Activated T-helper 1 cell treated with anti-CD3 and anti-CD28 coated beads, Interleukin-2, amount 50 U/mL, for 16 hours (primary cell): ENCODE measurements around the gene PCCA.

Source experiments
- DNase-seq, 2 donors: peaks; one replicate each; pipeline ENCODE4 v3.0.0-alpha.2; 2020; ENCODE audit warnings: low read depth in 1 of 2, low spot score in 1 of 2

The PCCA gene

DNA sequence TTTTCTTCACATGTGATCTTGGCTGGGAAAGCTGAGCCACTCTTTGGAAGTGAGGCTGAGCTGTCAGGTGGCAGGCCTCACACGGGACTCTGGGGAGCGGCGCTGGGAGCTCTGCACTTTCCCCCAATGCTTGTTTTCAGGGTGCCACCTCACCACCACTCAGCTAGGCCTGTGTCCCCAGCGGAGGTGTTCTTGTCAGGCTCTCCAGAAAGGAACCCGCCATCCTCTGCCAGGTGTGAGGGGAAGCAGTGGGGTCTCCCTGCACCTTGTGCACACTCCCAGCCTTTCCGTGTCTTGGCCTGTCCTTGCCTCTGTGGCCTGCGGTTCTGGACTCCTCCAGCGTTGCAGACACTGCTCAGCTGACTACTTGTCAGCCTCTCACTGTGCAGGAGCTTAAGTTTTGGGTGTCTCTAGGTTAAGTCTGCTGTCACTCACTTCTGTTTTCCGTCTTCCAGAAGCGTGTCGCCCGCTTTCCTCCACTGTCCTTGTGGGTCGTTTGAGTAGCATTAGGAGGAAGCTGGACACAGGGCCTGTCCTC, 447.8 kb downstream of the PCCA start:
- no peak for DNase-seq

DNA sequence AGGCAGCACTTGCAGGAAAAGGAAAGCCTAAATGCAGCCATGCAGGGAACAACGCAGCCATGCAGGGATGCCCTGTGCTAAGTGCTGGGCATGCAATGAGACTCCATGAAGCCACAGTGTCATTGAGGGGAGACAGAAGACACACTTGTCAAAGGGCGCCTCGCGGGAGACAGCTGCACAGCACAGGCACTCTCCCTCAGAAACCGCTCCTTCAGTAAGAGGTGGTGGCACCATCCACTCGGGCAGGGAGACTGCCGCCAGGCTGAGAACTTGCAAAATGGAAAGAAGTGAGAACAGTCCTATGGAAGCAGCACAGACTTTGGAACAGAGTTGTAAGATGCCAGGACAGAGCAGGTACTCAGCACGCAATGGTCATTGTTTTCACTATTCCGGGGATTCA, 448.6 kb downstream of the PCCA start:
- no peak for DNase-seq

DNA sequence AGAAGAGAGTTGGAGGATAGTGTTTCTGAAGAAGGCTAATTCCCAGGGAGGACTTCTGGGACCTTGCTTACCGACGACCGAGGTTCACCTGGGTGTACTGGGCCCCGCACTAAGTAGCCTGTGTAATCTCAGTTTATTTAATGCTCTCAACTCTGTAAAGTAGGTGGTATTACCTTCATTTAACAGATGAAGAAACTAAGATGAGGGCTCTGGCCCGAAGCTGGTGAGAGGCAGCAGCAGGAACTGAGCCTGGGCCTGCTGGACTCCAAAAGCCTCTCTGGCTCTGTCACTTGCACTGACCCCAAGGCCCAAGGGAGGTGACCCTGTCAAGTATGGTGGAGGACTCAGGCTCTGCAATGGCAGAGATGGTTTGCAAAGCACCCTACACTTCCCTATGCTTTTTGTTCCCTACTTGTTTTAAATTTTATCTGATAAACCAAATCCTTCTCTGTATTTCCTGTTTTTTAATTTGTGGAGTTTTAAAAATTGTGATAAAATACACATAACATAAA, 449.1 kb downstream of the PCCA start:
- DNase-seq, result no peak

DNA sequence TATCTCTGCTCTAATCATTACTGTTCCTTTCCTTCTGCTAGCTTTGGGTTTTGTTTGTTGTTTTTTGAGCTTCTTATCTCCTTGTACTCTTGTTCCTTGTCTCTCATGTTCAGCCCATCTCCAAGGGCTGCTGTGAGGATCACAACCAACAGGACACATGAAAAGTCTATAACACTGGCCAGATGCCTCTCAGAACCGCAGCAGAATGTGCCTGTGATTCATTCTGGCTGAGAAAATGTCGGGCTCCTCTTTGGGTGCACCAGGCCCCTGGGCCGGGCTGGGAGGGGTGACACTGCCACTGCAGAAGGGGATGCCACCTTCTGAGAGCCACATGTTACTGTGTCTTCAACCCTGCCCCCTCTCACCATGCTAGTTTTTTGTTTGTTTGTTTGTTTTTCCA, 451.7 kb downstream of the PCCA start:
- DNase-seq, result no peak

DNA sequence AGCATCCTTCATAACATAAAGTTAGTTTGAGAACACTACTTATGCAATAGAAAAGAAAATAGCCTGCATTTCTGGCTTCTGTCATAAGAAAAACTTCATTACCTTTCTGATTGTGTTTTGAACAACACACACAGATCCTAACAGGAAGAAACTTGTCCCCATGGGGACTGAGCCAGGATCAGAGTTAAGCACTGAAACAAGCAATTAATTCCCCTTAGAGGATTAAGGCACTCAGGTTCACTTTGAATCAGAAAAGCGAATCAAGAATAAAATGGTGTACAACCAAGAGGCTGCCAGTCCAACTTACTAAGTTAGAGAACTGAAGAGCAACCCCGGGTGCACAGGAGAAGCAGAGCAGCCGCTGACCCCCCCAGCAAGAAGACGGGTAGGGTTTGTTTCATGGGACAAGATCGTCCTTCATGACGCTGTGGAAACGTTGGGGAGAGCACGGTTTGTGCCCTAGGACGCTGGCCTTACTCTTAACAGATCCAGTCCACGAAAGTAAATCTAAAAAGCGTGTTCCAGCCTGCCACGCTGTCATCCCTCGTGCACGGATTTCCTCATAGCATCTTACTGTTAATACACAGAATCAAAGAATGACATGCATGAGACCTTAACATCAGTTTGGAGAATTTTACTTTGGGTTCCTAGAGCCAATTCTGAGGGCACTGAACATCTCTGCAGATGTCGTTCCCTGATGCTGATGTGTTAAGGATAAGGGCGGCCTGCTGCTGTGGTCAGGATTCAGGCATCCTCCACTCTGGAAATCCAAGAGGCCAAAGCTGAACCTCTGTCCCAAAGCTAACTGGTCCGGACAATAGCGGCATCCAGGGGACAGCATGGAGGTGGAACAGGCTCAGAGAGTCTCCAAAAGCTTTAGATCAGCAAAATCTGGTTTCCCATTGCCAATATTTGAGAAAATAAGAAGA, 453.3 kb downstream of the PCCA start:
- DNase-seq, result no peak

DNA sequence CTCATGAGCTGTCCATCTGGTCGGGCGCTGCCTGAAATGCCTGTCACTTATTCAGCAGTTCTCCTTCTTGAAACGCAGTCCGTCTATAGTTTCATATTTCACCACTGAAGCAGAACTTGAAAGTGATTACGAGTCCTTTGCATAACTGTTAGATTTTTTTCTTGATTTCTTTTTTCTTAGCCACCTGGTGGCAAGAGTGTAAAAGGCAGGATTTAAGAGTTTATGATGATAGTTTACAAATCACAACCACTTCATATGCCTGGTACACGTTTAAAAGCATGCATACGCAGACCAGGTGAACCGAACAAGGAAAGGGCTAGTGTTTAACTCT, 453.9 kb downstream of the PCCA start:
- no peak for DNase-seq

DNA sequence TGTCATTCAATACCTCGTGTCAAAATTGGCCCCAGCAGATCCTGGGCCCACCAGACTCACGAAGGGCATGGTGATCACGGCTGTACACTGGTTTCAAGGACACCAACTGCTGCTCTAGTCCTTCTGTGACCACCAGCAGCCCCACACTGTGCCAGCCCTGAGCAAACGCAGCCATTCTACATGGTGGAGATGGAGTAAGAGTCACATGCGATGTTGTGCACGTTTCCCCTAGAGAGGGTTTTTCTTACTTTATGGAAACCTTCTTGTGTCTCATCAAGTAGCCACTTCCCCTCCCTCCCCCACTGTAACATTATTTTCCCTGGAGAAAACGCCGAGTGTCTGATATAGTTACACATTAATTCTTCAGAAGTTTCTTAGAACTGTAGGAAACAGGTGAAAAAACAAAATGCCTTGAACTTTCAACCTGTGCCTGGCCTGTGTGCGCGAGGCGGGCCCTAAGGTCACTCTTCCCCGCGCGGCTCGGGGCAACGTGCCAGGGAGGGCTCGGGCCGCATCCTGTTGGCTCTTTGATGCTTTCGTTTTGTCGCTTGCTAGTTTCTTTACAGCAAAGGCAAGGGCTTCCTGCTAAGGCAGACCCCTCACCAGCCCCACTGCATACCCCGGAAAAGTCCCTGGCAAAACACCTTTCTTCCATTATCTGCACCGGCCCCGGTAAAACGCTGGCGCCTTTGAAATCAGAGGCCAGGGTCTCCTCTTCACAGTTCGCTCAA, 455.1 kb downstream of the PCCA start:
- DNase-seq, result no peak

DNA sequence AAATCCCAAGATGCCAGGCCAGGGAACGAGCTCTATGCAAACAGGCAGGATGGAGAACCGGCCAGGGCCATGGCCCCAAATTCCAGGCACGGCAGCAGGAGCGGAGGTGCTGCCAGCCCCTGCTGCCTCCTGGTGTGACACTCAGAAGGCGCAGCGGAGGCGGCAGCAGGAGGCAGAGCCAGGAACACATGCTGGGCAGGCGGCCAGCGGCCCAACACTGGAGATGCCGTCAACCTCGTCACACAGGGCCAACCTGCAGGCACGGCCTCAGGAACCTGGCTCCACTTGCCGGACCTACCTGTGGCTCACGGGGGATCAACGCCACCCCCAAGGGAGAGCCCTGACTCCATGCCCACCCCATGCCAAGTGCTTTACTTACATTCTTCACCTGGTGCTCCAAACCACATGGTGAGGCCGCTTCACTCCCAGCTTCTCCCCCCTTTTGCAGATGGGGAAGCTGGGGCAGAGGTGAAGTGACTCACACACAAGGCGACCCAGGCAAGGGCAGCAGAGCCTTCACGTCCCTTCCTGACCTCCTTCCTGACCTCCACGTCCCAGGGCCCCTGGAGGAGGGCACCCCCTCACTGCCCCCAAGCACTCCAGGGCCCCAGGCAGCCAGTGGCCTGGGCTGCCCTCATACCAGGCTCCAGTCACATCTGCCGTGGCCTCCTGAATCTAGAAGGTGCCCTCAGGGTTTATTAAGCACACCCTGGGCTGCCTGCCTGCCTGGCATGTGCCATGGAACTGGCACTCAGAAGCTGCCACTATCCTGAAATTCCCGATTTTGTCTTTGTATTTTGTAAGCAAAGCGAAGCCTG, 456.2 kb downstream of the PCCA start:
- no peak for DNase-seq

DNA sequence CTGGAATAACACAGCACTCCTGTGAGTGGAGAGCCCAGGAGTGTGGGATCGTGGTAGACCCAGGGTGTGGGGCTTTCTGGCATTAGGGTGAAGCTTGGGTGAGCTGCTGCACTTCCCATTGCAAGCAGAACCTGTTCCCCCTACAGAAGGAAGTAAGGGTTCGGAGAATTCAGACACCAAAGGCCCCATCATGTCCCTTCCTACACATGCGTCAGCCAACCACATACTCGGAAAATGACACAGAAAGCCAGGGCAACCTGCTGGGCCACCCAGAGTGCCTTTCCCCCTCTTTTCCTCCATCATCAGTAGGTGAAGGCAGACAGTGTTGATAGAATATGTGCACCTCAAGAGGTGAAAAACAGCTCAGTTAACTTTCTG, 456.8 kb downstream of the PCCA start:
- DNase-seq, result no peak

DNA sequence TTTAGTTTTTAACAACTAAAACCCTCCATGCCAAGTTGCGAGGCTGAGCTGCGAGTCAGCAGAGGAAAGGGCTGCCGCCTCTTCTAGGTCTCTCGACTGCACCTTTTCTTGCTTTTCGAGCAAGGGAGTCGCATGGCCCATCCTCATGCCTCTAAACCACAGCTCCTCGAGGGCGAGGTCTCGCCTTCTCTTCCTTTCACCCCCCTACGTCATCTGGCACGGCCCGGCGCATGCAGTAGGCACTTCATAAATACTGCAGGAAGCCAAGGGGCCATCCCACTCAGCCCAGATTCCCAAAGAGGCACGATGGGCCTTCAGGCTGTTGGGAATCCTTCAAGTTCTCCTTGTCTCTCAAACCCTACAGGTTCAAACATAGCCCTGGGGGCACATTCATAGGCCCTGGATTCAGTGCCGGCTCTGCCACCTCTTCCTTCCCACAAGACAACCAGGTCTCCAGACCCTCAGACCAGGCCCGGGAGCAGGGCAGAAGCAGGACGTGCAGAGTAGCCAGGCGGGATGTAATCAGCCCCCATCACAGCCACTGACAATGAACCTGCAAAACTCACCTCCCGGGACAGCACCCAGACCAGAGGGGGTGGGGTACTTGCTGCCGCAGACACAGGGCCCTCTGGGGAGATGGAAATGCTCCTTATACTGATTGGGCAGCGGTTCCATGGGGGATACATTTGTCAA, 458.0 kb downstream of the PCCA start:
- DNase-seq, result no peak

DNA sequence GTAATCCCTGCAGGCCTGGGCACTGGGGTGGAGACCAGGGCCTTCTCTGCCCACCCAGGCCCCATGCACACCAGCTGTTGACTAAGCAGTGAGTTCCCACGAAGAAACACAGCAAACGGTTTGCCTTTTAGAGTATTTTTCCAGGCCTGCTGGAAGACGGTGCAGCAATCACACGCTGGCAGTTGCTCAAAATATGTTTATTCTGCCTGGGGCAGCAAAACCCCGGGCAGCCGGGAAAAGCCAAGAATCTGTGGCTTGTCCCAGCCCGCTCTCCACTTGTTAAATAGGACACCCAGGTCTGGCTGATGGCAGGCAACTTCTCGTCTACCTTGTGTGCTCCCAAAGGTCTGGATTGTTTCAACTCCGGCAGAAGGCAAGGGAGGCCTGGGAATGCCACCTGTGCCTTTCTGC, 458.9 kb downstream of the PCCA start:
- DNase-seq, result no peak

DNA sequence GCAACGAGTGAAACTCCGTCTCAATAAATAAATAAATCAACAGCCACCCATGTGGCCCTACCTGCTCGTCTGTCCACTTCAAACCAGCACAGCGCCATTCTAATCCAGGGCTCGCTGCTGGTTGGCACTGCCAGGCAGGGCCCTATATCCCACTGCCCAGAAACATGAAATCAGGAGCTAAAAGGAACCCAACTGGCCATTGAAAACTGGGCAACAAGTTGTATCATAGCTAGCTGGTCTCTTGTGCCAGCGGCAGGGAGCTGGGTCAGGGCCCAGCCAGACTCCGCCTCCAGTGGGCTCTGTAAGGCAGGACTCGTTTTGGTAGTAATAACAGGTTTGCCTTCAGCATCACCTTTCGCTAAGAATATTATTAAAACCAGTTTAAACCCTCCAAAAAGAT, 460.4 kb downstream of the PCCA start:
- no peak for DNase-seq

DNA sequence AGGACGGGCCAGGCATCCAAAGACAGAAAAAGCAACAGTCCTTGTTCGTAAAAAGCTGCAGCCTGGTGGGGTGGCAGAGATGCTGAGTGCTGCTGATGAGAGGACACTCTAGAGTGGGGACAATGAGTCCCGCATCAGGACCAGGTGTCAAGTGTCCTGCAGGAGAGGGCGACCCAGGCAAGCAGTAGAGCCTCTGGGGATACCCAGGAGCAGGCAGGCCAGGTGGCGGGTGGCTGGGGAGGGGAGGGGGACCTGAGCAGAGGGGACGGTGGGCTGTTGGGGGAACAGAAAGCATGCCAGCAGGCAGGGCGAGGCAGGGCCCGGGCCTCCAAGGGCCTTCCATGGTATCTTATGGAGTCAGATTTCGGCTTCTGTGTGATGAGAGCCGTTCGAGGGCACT, 463.9 kb downstream of the PCCA start:
- no peak for DNase-seq

DNA sequence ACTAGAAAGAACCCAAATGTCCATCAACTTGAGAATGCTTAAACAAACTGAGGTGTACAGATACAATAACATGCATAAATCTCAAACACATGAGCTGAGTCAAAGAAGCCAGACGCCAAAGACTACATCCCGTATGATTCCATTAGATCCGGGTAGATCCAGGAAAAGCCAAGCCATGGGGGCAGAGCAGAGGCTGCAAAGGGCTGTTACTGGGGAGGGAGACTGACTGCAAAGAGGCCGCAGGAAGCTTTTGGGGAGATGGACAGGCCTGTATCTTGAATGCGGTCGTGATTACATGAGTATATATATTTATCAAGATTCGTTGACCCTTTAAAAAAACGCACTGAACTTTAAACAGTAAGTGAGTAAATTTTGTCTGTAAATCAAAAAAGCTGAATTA, 471.0 kb downstream of the PCCA start:
- DNase-seq, result no peak

DNA sequence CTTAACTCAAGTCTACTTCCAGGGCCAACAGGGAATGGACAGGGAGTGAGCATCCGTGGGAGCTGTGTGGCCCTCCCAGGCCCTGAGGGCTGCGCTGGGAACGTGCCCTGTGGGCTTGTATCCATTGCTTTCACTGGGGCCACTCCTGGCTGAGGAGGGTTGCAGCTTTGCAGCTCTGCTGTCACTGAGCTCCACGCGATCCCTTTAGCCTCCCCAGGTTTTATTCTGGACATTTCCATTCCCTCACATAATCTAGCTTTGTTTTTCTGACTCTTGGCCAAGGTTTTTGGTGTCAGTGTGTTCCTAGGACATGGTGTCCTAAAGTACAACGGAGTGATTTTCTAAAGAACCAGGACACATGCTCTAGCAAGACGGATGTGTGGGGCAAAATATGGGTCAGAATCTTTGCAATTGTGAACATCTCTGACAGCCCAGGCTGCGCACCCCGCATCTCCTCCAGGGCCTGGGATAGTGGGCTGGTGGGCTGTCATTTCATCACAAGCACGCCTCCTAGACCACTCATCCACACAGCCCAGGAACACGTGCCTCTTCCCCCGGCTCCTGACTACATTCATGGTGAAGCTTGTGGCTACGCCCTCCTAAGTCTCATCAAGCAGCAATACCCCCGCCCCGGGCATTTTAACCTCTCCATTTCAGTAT, 471.7 kb downstream of the PCCA start:
- no peak for DNase-seq

DNA sequence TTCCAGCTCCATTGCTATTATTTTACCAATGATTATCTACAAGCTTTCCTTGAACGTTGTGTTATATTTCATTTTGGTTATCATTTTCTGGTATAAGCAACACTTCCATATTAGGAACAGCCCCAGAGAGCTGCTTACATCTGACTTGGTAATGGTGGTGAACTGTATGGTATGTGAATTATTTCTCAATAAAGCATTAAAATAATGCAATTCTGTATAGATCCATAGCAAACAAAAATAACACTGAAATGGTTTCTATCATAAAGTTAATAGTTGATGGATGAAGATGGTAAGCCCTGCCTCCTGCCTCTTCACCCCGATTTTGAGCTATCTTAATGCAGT, 472.2 kb downstream of the PCCA start:
- DNase-seq, result no peak

DNA sequence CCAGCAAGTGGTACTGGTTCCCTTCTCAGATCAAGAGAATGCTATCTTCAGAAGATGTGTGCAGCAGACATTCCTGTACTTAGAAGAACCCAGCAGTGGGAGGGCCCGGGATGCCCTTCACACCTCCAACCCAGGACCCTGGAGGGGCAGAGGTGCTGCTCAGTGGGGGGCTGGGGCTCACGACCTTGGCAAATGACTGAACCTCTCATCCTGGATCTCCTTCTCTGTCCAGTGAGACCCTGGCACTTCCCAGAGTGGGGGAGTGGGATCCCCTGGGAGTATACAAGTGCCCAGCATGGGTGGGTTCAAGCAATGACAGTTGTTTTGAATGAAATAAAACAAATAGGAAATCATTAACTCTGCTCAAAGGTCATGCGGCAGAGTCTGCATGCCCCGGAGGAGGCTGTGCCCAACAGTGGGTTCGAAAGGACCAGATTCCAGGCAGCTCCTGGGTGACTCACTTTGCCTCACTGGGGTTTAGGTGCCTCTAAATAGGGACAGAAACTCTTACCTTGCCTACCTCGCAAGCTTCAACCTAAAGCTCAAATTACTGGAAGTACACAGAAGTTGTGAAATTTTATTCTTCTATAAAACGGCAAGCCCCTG, 472.8 kb downstream of the PCCA start:
- no peak for DNase-seq

DNA sequence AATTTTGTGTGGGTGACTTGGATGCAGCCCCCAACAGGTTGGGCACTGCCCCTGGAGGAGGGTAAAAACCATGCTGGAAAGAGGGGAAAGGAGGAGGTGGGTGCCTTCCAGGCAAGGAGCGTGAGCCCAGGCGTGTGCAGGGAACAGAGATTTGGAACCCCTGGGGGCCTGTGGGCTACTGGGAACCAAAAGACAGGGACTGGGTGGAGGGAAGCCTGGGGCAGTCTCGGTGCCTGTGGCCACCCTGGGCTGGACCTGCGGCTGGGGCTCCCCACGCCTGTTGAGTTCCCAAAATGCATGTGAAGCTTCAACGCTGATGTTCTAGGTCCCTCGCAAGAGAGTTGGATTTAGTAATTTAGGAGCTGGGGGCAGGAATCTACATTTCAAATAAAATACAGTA, 474.9 kb downstream of the PCCA start:
- DNase-seq, result no peak

DNA sequence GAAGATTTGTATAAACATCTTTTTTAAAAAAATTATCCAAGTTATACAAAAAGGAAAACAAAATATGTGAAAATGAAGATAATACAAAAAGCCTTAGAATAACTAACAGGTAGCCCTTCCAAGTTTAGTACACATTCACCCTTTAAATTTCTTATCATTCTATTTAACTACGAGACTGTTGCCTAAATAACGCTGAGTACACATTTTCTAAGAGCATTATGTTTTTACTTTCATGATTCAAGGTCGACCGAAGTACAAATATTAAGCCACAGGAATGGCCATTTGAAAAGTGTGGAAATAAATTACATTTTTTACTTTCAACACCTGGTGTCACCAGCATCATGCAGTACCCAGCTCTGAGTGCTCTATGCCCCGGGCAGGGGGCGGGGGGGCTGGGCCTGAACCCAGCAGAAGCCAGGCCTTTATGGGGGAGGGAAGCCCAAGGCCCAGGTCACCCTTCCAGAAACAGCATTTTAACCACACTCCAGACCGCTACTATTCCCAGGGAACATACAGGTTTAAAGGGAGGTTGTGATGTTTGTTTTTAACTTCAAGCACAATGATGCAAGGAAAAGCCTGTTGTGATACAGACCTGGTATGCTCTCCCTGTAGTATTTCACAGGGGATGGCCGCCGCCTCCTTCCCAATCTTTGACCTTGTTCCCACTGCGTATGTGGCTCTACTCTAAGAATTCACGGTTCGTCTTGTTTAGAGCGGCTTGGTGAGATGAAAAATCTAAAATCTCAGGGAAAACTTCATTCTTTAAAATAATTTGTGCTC, 475.7 kb downstream of the PCCA start:
- DNase-seq, result no peak
